Stimulated activated CD8-positive, alpha-beta memory T cell treated with anti-CD3 and anti-CD28 coated beads, Interleukin-15, amount 100 ng/mL, for 1 hour (primary cell): ENCODE measurements around the gene LENG1.

ENCODE experiments used
- DNase-seq: peaks from one replicate; pipeline ENCODE4 v3.0.0-alpha.2; 2020; ENCODE audit warnings: low read depth

The LENG1 gene

GRCh38 chr19:54164369-54165068 is 5.0 kb upstream of the LENG1 start:
- DNase-seq, result no peak

- DNase-seq, result no peak
Observed at GRCh38 chr19:54162884-54163283, 3.4 kb upstream of the LENG1 start.

GRCh38 chr19:54162241-54162805 is 2.8 kb upstream of the LENG1 start:
- DNase-seq, result peak; percentile 66

GRCh38 chr19:54160854-54161253 is 1.3 kb upstream of the LENG1 start:
- DNase-seq, result no peak

GRCh38 chr19:54160182-54160811 is 776 bp upstream of the LENG1 start:
- no peak for DNase-seq

- no peak for DNase-seq
Observed at GRCh38 chr19:54158812-54159351, 639 bp downstream of the LENG1 start.

GRCh38 chr19:54156953-54157352 is 2.6 kb downstream of the LENG1 start:
- no peak for DNase-seq

- no peak for DNase-seq
Observed at GRCh38 chr19:54156490-54156889, 3.0 kb downstream of the LENG1 start.

- DNase-seq, result no peak
Observed at GRCh38 chr19:54155694-54156093, 3.8 kb downstream of the LENG1 start.

GRCh38 chr19:54154603-54155345 is 4.7 kb downstream of the LENG1 start:
- DNase-seq, result no peak

- DNase-seq, result no peak
Observed at GRCh38 chr19:54153731-54154326, 5.7 kb downstream of the LENG1 start.

- DNase-seq, result no peak
Observed at GRCh38 chr19:54152878-54153524, 6.5 kb downstream of the LENG1 start.

GRCh38 chr19:54152267-54152666 is 7.3 kb downstream of the LENG1 start:
- no peak for DNase-seq

- DNase-seq, result no peak
Observed at GRCh38 chr19:54151362-54152035, 8.0 kb downstream of the LENG1 start.

GRCh38 chr19:54149021-54149812 is 10.3 kb downstream of the LENG1 start:
- no peak for DNase-seq

- DNase-seq, result no peak
Observed at GRCh38 chr19:54148158-54148557, 11.4 kb downstream of the LENG1 start.

GRCh38 chr19:54147676-54148075 is 11.8 kb downstream of the LENG1 start:
- no peak for DNase-seq

GRCh38 chr19:54145541-54146158 is 13.9 kb downstream of the LENG1 start:
- DNase-seq, result no peak

GRCh38 chr19:54142166-54142780 is 17.2 kb downstream of the LENG1 start:
- DNase-seq, result no peak
